KMS-11 (cell line): ENCODE results near the gene EPHB3.

ENCODE experiments used
- H2AFZ ChIP-seq: fragments of 200-600 bp; sonication (generic); 2 replicates; pipeline ENCODE4 v1.6.1; 2016; ENCODE audit warnings: antibody characterized with exemption, mixed run types, low read depth
- H3K27ac ChIP-seq: fragments of 200-600 bp; sonication (generic); 2 replicates; pipeline ENCODE4 v1.6.1; 2016; ENCODE audit warnings: mild to moderate bottlenecking, mixed run types
- H3K27me3 ChIP-seq: fragments of 200-600 bp; sonication (generic); 2 replicates; pipeline ENCODE4 v1.6.1; 2017; ENCODE audit warnings: mild to moderate bottlenecking, low read depth, mixed run types, moderate library complexity; ENCODE audit not compliant: insufficient read depth
- H3K36me3 ChIP-seq: fragments of 200-600 bp; sonication (generic); 2 replicates; pipeline ENCODE4 v1.6.1; 2017; ENCODE audit warnings: mild to moderate bottlenecking, mixed run types; ENCODE audit not compliant: insufficient read depth
- H3K4me1 ChIP-seq: fragments of 200-600 bp; sonication (generic); 2 replicates; pipeline ENCODE4 v1.6.1; 2016; ENCODE audit warnings: mild to moderate bottlenecking, low read depth, mixed run types; ENCODE audit not compliant: poor library complexity, severe bottlenecking
- H3K4me2 ChIP-seq: fragments of 200-600 bp; sonication (generic); 2 replicates; pipeline ENCODE4 v1.7.0; 2016; ENCODE audit warnings: mild to moderate bottlenecking, mixed run types
- H3K4me3 ChIP-seq: fragments of 200-600 bp; sonication (generic); IDR thresholded peaks from 2 replicates; pipeline ENCODE4 v1.6.1; 2017; ENCODE audit warnings: low read depth, low read length, mixed read lengths; ENCODE audit not compliant: insufficient read depth
- H3K79me2 ChIP-seq: fragments of 200-600 bp; sonication (generic); 2 replicates; pipeline ENCODE4 v1.6.1; 2016; ENCODE audit warnings: low read depth, mixed run types; ENCODE audit not compliant: insufficient read depth
- H3K9ac ChIP-seq: fragments of 200-600 bp; sonication (generic); 2 replicates; pipeline ENCODE4 v1.6.1; 2016; ENCODE audit warnings: mild to moderate bottlenecking, mixed run types
- H4K20me1 ChIP-seq: fragments of 200-600 bp; sonication (generic); 2 replicates; pipeline ENCODE4 v1.6.1; 2016; ENCODE audit warnings: mild to moderate bottlenecking, mixed run types; ENCODE audit not compliant: insufficient read depth
- CTCF ChIP-seq: fragments of 200-600 bp; sonication (generic); conservative IDR thresholded peaks from 2 replicates; pipeline ENCODE4 v1.6.1; 2017; ENCODE audit warnings: low read depth, mild to moderate bottlenecking, antibody characterized with exemption, low read length, moderate library complexity, mixed read lengths

The EPHB3 gene

GRCh38 chr3:184591789-184592188 is 30.2 kb downstream of the EPHB3 start:
- H3K4me2 ChIP-seq: no peak overlapping the region
- H2AFZ ChIP-seq: no peak overlapping the region
- no peak overlapping the region for H3K27ac ChIP-seq
- H3K27me3 ChIP-seq: peaks cover 3% of the 10 kb centered on the region; the same call in 1 of the 2 replicates
- no peaks in the 10 kb centered on the region for H3K79me2 ChIP-seq
- H4K20me1 ChIP-seq: no peaks in the 10 kb centered on the region
- no peak overlapping the region for H3K9ac ChIP-seq
- no peaks in the 10 kb centered on the region for H3K36me3 ChIP-seq
- no peak for TF ChIP-seq CTCF
- no peaks in the 10 kb centered on the region for H3K4me1 ChIP-seq
- no peak overlapping the region for H3K4me3 ChIP-seq

- no peak overlapping the region for H2AFZ ChIP-seq
- TF ChIP-seq CTCF: no peak
- H4K20me1 ChIP-seq: no peaks in the 10 kb centered on the region
- H3K9ac ChIP-seq: no peak overlapping the region
- H3K27ac ChIP-seq: no peak overlapping the region
- no peak overlapping the region for H3K4me2 ChIP-seq
- H3K79me2 ChIP-seq: no peaks in the 10 kb centered on the region
- peaks cover 3% of the 10 kb centered on the region; the same call in 1 of the 2 replicates for H3K27me3 ChIP-seq
- no peaks in the 10 kb centered on the region for H3K4me1 ChIP-seq
- H3K4me3 ChIP-seq: no peak overlapping the region
- H3K36me3 ChIP-seq: no peaks in the 10 kb centered on the region
Measured at GRCh38 chr3:184592371-184593219, 31.0 kb downstream of the EPHB3 start.

- no peak overlapping the region for H3K9ac ChIP-seq
- H3K79me2 ChIP-seq: no peaks in the 10 kb centered on the region
- no peaks in the 10 kb centered on the region for H3K36me3 ChIP-seq
- H3K4me2 ChIP-seq: no peak overlapping the region
- no peaks in the 10 kb centered on the region for H4K20me1 ChIP-seq
- no peak overlapping the region for H3K4me3 ChIP-seq
- H3K27me3 ChIP-seq: no peaks in the 10 kb centered on the region
- TF ChIP-seq CTCF: no peak
- no peak overlapping the region for H2AFZ ChIP-seq
- H3K27ac ChIP-seq: no peak overlapping the region
- no peaks in the 10 kb centered on the region for H3K4me1 ChIP-seq
Measured at GRCh38 chr3:184593220-184593927, 31.8 kb downstream of the EPHB3 start.

GRCh38 chr3:184593928-184594303 is 32.3 kb downstream of the EPHB3 start:
- H3K27ac ChIP-seq: no peak overlapping the region
- H3K36me3 ChIP-seq: no peaks in the 10 kb centered on the region
- H4K20me1 ChIP-seq: no peaks in the 10 kb centered on the region
- H2AFZ ChIP-seq: no peak overlapping the region
- H3K4me3 ChIP-seq: no peak overlapping the region
- no peak overlapping the region for H3K9ac ChIP-seq
- H3K79me2 ChIP-seq: no peaks in the 10 kb centered on the region
- no peaks in the 10 kb centered on the region for H3K27me3 ChIP-seq
- no peak for TF ChIP-seq CTCF
- H3K4me2 ChIP-seq: no peak overlapping the region
- no peaks in the 10 kb centered on the region for H3K4me1 ChIP-seq
